Mesenchymal stem cell (in vitro differentiated cells and primary cell): Measurements from ENCODE around the gene IL15.

Experiments
- DNase-seq: peaks from one replicate; pipeline ENCODE4 v3.0.0-alpha.2; 2013
- H2AFZ ChIP-seq: one replicate; pipeline ENCODE4 v1.6.1; 2013; ENCODE audit warnings: low read depth, mild to moderate bottlenecking, control low read depth, inconsistent platforms, low read length, moderate library complexity
- H2AK5ac ChIP-seq: 2 replicates; pipeline ENCODE4 v1.6.1; 2013; ENCODE audit warnings: low read length, moderate library complexity, mild to moderate bottlenecking, inconsistent platforms; ENCODE audit not compliant: severe bottlenecking
- H2BK120ac ChIP-seq: one replicate; pipeline ENCODE4 v1.6.1; 2013; ENCODE audit warnings: low read depth, mild to moderate bottlenecking, inconsistent platforms, low read length, moderate library complexity
- H2BK12ac ChIP-seq, 2 experiments: one replicate each; pipeline ENCODE4 v1.6.1; 2013; ENCODE audit warnings: inconsistent platforms in 2 of 2, low read length in 2 of 2, mild to moderate bottlenecking in 2 of 2, moderate library complexity in 2 of 2, control low read depth in 1 of 2
- H2BK15ac ChIP-seq: one replicate; pipeline ENCODE4 v1.6.1; 2013; ENCODE audit warnings: mild to moderate bottlenecking, low read depth, inconsistent platforms; ENCODE audit not compliant: poor library complexity, severe bottlenecking
- H2BK5ac ChIP-seq: 2 replicates; pipeline ENCODE4 v1.6.1; 2013; ENCODE audit warnings: low read depth, mild to moderate bottlenecking, low read length, control low read depth, inconsistent platforms; ENCODE audit not compliant: poor library complexity, severe bottlenecking
- H3K14ac ChIP-seq, 2 experiments: one replicate each; pipeline ENCODE4 v1.6.1; 2013; ENCODE audit warnings: inconsistent platforms in 2 of 2, low read length in 2 of 2, control low read depth in 1 of 2, mild to moderate bottlenecking in 1 of 2, moderate library complexity in 1 of 2
- H3K18ac ChIP-seq, 2 experiments: one replicate each; pipeline ENCODE4 v1.6.1; 2013; ENCODE audit warnings: inconsistent platforms in 2 of 2, low read length in 2 of 2, control low read depth in 1 of 2, low read depth in 1 of 2, mild to moderate bottlenecking in 1 of 2
- H3K23ac ChIP-seq, 2 experiments: one replicate each; pipeline ENCODE4 v1.6.1; 2013; ENCODE audit warnings: inconsistent platforms in 2 of 2, low read length in 2 of 2, mild to moderate bottlenecking in 2 of 2, moderate library complexity in 2 of 2, control low read depth in 1 of 2
- H3K27ac ChIP-seq: 2 replicates; pipeline ENCODE4 v1.5.1; 2013; ENCODE audit warnings: mild to moderate bottlenecking, moderate library complexity, low read length, control low read depth, inconsistent platforms; ENCODE audit not compliant: poor library complexity, severe bottlenecking
- H3K27me3 ChIP-seq, 2 experiments: 2 replicates each; pipeline versions ENCODE4 v1.6.1 to v1.7.0; 2013; ENCODE audit warnings: low read length in 2 of 2, mild to moderate bottlenecking in 2 of 2, moderate library complexity in 2 of 2, control low read depth in 1 of 2, inconsistent platforms in 1 of 2; ENCODE audit not compliant: control insufficient read depth in 1 of 2, insufficient read depth in 1 of 2
- H3K36me3 ChIP-seq, 2 experiments: 2 replicates each; pipeline versions ENCODE4 v1.6.1 to v1.7.0; 2013; ENCODE audit warnings: low read length in 2 of 2, control low read depth in 1 of 2, inconsistent platforms in 1 of 2, low read depth in 1 of 2, mild to moderate bottlenecking in 1 of 2; ENCODE audit not compliant: insufficient read depth in 2 of 2, control insufficient read depth in 1 of 2
- H3K4ac ChIP-seq, 2 experiments: one replicate each; pipeline ENCODE4 v1.6.1; 2013; ENCODE audit warnings: inconsistent platforms in 2 of 2, low read length in 2 of 2, mild to moderate bottlenecking in 2 of 2, moderate library complexity in 2 of 2, control low read depth in 1 of 2, low read depth in 1 of 2
- H3K4me1 ChIP-seq: 2 replicates; pipeline ENCODE4 v1.6.1; 2013; ENCODE audit warnings: low read depth, low read length, control low read depth; ENCODE audit not compliant: control insufficient read depth, insufficient read depth
- H3K4me2 ChIP-seq: 2 replicates; pipeline ENCODE4 v1.6.1; 2013; ENCODE audit warnings: low read length, mild to moderate bottlenecking, inconsistent platforms; ENCODE audit not compliant: poor library complexity, severe bottlenecking
- H3K4me3 ChIP-seq, 2 experiments: 2 replicates each; pipeline versions ENCODE4 v1.5.1 to v1.7.0; 2013; ENCODE audit warnings: low read length in 2 of 2, mild to moderate bottlenecking in 2 of 2, control low read depth in 1 of 2, low read depth in 1 of 2; ENCODE audit not compliant: insufficient read depth in 1 of 2
- H3K79me1 ChIP-seq: replicated peaks from 2 replicates; pipeline ENCODE4 v1.6.1; 2013; ENCODE audit warnings: mild to moderate bottlenecking, control low read depth, low read length, inconsistent platforms; ENCODE audit not compliant: poor library complexity, severe bottlenecking
- H3K9ac ChIP-seq: 2 replicates; pipeline ENCODE4 v1.7.0; 2013; ENCODE audit warnings: mild to moderate bottlenecking, low read length, moderate library complexity
- H3K9me3 ChIP-seq: 2 replicates; pipeline ENCODE4 v1.7.0; 2013; ENCODE audit warnings: mild to moderate bottlenecking, low read length; ENCODE audit not compliant: control insufficient read depth
- H4K8ac ChIP-seq: one replicate; pipeline ENCODE4 v1.6.1; 2013; ENCODE audit warnings: inconsistent platforms, mild to moderate bottlenecking, low read length, moderate library complexity
- H4K91ac ChIP-seq: one replicate; pipeline ENCODE4 v1.6.1; 2013; ENCODE audit warnings: mild to moderate bottlenecking, low read length, inconsistent platforms
- WGBS: methylation state at CpG from one replicate; pipeline ENCODE4 v1.1.7; 2013; ENCODE audit warnings: mixed read lengths; 5-methylcytosine and 5-hydroxymethylcytosine counted together

Gene IL15

DNA sequence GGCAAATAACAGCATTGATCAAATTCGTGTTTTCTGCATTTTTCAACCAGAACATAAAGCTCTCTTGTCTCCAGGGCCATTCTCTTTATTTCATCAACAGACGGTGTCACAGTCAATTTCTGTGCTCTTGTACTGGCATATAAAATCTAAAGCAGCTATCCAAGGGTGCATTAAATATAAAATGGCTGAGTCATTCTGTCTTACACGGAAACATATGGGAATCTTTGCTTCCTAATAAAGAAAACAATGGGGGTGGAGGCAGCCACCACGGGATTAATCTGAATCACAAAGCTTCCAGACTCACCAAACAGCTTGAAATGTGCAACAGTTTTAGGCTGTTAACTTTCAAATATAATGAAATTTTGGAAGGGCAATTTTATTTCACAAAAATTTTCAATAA is 132.6 kb downstream of the IL15 start:
- Histone ChIP-seq H4K91ac (no peak overlapping the region), H3K18ac (no peak overlapping the region), H3K79me1 (no peaks in the 10 kb centered on the region), H2BK15ac (no peak overlapping the region), H2AK5ac (no peak overlapping the region), H2AFZ (no peak overlapping the region), H3K4me3 (no peak overlapping the region), H3K4me1 (no peaks in the 10 kb centered on the region), H2BK120ac (no peak overlapping the region), H2BK5ac (no peak overlapping the region), H4K8ac (no peak overlapping the region), H3K9me3 (no peaks in the 10 kb centered on the region), H3K9ac (peak overlapping the region; percentile 67), H3K4me2 (no peak overlapping the region), H3K27me3 (no peaks in the 10 kb centered on the region), H3K23ac (no peak overlapping the region), H3K4ac (no peak overlapping the region), H3K14ac (no peak overlapping the region), H2BK12ac (no peak overlapping the region), H3K27ac (no peak overlapping the region), H3K36me3 (no peaks in the 10 kb centered on the region)
- WGBS: 36% methylated on average over 2 of the region's 4 CpGs
- DNase-seq: peak; percentile 15

DNA sequence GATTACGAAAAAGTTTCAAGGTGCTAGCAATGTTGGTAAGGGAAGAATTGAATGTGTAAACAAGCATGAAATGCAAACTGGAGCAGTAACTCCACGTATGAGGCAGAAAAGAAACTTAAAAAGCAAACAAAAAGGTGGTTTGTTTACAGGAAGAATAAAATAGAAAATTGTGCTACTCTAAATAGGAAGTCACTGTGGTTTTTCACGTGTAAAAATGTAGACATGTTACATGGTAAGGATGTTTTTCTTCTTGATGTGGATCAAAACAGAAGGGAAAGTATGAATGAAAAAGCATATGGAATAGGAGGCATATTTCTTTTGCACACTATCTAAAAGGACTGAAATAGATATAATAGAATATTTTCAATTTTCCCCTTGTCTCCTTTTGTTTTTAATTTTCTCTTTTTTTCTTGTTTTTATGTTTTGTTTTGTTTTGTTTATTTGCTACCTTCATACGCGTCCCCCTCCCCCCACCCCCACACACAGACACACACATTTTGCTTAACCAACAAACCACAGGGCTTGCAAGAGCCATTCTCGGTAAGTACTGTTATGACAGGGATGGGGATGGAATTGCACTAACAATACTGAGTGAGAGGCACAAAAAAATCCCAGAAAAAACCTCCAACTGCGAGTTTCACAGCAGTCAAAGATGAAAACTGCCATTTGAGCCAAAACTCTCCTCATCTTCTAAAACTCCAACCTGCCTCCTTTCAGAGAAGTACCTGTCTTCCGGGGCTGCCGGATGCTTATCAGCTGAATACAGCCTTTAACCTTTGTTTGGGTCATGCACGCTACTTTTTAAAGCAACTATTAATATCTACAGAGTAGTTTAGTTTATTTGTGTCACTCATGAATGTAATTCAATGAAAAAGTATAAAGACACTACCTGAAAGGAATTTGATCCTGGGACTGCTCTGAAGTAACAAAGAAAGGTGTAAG is 135.8 kb downstream of the IL15 start:
- Histone ChIP-seq H3K4me1 (no peaks in the 10 kb centered on the region), H3K4ac (no peak overlapping the region), H4K8ac (no peak overlapping the region), H2AK5ac (no peak overlapping the region), H3K79me1 (no peaks in the 10 kb centered on the region), H3K27me3 (no peaks in the 10 kb centered on the region), H3K14ac (no peak overlapping the region), H2AFZ (no peak overlapping the region), H3K27ac (no peak overlapping the region), H3K36me3 (no peaks in the 10 kb centered on the region), H3K9me3 (no peaks in the 10 kb centered on the region), H2BK120ac (no peak overlapping the region), H2BK15ac (no peak overlapping the region), H2BK12ac (no peak overlapping the region), H3K4me3 (no peak overlapping the region), H3K9ac (no peak overlapping the region), H3K4me2 (no peak overlapping the region), H3K18ac (no peak overlapping the region), H2BK5ac (no peak overlapping the region), H3K23ac (no peak overlapping the region), H4K91ac (no peak overlapping the region)
- DNase-seq: no peak
- WGBS: 66% methylated on average over 4 of the region's 10 CpGs

DNA sequence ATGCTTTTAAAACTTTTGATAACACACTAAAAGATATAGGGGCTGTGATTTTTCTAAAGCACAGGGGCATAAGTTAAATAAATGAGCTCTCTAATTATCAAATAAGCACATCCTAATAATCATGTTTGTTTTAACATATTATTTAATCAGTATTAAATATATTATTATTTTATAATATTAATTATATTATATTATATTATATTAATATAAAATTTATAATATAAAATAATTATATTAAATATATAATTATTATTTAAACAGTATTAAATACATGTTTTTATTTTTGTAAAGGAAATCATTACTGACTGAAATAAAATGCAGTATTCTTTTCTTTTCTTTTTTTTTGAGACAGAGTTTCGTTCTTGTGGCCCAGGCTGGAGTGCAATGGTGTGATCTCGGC is 136.5 kb downstream of the IL15 start:
- Histone ChIP-seq H3K4me2 (no peak overlapping the region), H2BK12ac (no peak overlapping the region), H4K8ac (no peak overlapping the region), H3K18ac (no peak overlapping the region), H2BK5ac (no peak overlapping the region), H3K4me1 (no peaks in the 10 kb centered on the region), H3K9me3 (no peaks in the 10 kb centered on the region), H2BK15ac (no peak overlapping the region), H2AFZ (no peak overlapping the region), H4K91ac (no peak overlapping the region), H2BK120ac (no peak overlapping the region), H3K9ac (no peak overlapping the region), H3K4me3 (no peak overlapping the region), H3K79me1 (no peaks in the 10 kb centered on the region), H3K36me3 (no peaks in the 10 kb centered on the region), H3K27me3 (no peaks in the 10 kb centered on the region), H3K14ac (no peak overlapping the region), H3K27ac (no peak overlapping the region), H2AK5ac (no peak overlapping the region), H3K23ac (no peak overlapping the region), H3K4ac (no peak overlapping the region)
- DNase-seq: no peak
- WGBS: 100% methylated on average over 1 of the region's 2 CpGs

DNA sequence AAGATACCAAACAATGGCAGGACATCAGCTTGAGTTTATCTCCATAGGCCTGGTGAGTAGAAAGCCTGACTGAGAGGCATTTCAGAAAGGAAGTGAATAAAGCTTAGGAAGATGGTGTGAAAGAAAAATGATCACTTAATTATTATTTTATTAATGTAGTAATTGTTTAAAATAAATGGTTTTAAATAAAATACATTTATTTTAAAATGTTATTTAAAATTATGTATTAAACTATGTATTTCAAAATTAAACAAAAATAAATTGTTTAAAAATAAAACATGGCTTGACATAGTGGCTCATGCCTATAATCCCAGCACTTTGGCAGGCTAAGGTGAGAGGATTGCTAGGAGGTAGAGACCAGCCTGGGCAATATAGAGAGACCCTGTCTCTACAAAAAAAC is 145.8 kb downstream of the IL15 start:
- H3K4me3 ChIP-seq: no peak overlapping the region
- H3K14ac ChIP-seq: no peak overlapping the region
- no peaks in the 10 kb centered on the region for H3K9me3 ChIP-seq
- no peaks in the 10 kb centered on the region for H3K27me3 ChIP-seq
- H3K36me3 ChIP-seq: no peaks in the 10 kb centered on the region
- H3K18ac ChIP-seq: no peak overlapping the region
- no peak overlapping the region for H3K9ac ChIP-seq
- H2BK12ac ChIP-seq: no peak overlapping the region
- H3K4ac ChIP-seq: no peak overlapping the region
- no peak overlapping the region for H3K23ac ChIP-seq
- no peak overlapping the region for H4K8ac ChIP-seq
- H2AFZ ChIP-seq: no peak overlapping the region
- no peak overlapping the region for H2BK15ac ChIP-seq
- H4K91ac ChIP-seq: no peak overlapping the region
- H3K4me1 ChIP-seq: no peaks in the 10 kb centered on the region
- H2AK5ac ChIP-seq: no peak overlapping the region
- H3K4me2 ChIP-seq: no peak overlapping the region
- no peak overlapping the region for H2BK5ac ChIP-seq
- H3K27ac ChIP-seq: no peak overlapping the region
- no peaks in the 10 kb centered on the region for H3K79me1 ChIP-seq
- DNase-seq: no peak
- no peak overlapping the region for H2BK120ac ChIP-seq
